AG04449 (cell line): ENCODE results near the gene LRRC8D.

Source experiments
- CTCF ChIA-PET: fragments of 350-600 bp; formaldehyde crosslinking; extraction: SDS; loops from one replicate; lab custom pipeline; 2021; ENCODE audit warnings: antibody characterized with exemption; lab: Yijun Ruan, JAX
- POLR2A ChIA-PET: fragments of 400-600, 350-600 bp; formaldehyde crosslinking; extraction: SDS; loops from one replicate; lab custom pipeline; 2020; ENCODE audit warnings: antibody characterized with exemption, inconsistent platforms; lab: Yijun Ruan, JAX
- DNase-seq: peaks from one replicate; pipeline ENCODE4 v3.0.0-alpha.2; 2010; ENCODE audit warnings: low read depth, low spot score
- H3K4me3 ChIP-seq: 2 replicates; pipeline ENCODE4 v1.5.1; 2011; ENCODE audit warnings: low read depth, mild to moderate bottlenecking, control low read depth, low read length
- TF ChIP-seq, protein P1 (sequence below): IDR thresholded peaks from one replicate; pipeline ENCODE4 v1.5.1; 2011; ENCODE audit warnings: mild to moderate bottlenecking, moderate library complexity, low read length, control low read depth, inconsistent platforms; ENCODE audit not compliant: insufficient read depth; ENCODE audit errors: missing control alignments

LRRC8D gene

DNA sequence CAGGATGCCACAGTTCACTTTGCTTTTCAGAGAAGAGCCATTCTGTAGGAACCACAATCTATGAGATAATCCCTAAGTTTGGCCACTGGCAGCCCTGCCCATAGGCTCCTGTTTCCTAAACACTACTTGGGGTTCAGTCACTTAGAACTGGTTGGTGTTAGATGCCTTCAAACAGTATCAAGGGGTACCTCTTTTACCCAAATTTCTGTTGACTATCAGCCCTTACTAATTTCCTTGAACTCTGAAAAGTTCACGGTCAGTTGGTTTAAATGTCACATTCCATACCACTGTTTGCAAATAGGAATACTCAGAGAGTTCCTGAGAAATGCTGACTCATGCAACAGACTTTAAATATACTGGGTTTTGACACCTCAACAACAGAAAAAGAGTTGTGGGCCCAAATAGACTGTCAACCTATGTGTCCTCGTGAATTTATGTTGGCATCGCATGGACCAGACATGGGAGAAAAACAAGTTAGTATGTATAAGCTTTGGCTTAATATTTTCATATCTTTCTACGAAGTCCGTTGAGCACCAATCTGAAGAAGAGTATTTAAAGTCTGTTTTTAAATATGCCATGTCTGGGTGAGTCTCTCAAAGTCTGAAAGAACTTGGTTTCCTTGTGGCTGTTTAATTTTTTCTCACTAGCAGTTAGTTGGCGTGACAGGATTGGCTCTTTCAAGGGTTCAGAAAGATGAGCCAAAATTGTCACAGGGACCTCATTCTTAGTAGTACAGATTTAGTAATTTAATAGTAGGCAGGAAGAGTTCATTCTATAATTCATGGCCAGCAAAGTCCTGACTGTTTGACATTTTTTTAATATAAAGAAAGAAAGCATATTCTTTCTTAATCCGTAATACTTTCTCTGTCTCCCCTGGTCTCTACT is 117.6 kb downstream of the LRRC8D start:
- no peak overlapping the region for H3K4me3 ChIP-seq
- ChIA-PET CTCF (no interaction called here), POLR2A (no interaction called here)
- TF ChIP-seq, protein P1, sequence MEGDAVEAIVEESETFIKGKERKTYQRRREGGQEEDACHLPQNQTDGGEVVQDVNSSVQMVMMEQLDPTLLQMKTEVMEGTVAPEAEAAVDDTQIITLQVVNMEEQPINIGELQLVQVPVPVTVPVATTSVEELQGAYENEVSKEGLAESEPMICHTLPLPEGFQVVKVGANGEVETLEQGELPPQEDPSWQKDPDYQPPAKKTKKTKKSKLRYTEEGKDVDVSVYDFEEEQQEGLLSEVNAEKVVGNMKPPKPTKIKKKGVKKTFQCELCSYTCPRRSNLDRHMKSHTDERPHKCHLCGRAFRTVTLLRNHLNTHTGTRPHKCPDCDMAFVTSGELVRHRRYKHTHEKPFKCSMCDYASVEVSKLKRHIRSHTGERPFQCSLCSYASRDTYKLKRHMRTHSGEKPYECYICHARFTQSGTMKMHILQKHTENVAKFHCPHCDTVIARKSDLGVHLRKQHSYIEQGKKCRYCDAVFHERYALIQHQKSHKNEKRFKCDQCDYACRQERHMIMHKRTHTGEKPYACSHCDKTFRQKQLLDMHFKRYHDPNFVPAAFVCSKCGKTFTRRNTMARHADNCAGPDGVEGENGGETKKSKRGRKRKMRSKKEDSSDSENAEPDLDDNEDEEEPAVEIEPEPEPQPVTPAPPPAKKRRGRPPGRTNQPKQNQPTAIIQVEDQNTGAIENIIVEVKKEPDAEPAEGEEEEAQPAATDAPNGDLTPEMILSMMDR: no peak
- DNase-seq: no peak

DNA sequence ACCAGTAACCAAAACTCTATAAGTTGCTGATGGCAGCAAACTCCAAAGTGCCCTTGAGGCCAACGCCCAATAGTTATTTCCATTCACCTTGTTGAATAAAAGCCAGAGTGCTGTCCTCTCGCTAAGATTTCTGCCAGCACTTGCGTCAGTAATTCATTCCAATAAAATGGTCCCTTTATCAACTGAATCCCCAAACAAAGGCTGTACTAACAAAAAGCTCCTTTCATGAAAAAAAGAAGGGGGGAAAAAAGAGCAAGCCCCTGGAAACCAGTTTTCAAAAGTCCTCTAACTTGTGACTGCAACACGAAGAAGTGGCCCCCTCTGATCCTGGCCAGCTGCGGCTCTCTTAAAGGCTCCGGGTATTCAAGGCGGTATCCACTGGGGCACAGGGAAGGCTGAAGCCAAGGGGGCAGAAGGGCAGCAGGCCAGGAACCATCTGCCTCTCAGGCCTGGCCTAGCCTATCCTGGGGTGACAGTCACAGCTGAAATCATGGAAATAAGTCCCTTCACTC is 118.3 kb downstream of the LRRC8D start:
- TF ChIP-seq, protein P1: no peak
- CTCF ChIA-PET: no interaction called here
- POLR2A ChIA-PET: no interaction called here
- H3K4me3 ChIP-seq: no peak overlapping the region
- no peak for DNase-seq

DNA sequence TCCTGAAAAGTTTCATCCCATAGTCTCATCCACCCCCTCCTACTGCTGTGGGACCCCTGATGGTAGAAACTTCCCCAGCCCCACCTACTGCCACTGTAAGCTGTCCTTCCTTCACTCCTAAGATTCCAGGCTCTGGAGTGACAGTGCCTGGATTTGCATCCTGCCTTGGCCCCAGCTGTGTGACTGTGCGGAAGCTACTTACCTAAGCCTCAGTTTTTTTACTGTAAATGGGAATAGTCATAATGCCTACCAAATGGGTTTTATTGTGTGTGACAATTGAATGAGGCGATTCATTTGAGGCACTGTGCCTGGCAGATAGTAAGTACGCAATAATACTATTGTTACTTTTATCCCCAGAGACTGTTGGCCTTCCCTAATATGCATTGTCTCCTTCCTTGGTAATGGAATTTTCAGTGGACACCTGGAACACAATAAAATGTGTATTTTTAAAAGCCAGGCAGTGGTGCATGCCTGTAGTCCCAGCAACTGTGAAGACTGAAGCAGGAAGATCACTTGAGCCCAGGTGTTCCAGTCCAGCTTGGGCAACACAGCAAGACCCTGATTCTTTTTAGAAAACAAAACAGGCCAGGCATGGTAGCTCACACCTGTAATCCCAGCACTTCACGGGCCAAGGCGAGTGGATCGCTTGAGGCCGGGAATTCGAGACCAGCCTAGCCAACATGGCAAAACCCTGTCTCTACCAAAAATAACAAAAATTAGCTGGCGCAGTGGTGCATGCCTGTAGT is 119.0 kb downstream of the LRRC8D start:
- ChIA-PET POLR2A (no interaction called here), CTCF (interaction anchor here (1.2 kb wide), 1 partner anchor 20 kb away, joined by 3 read pairs; no protein-coding TSS in a partner anchor)
- no peak for DNase-seq
- TF ChIP-seq, protein P1: no peak
- no peak overlapping the region for H3K4me3 ChIP-seq

DNA sequence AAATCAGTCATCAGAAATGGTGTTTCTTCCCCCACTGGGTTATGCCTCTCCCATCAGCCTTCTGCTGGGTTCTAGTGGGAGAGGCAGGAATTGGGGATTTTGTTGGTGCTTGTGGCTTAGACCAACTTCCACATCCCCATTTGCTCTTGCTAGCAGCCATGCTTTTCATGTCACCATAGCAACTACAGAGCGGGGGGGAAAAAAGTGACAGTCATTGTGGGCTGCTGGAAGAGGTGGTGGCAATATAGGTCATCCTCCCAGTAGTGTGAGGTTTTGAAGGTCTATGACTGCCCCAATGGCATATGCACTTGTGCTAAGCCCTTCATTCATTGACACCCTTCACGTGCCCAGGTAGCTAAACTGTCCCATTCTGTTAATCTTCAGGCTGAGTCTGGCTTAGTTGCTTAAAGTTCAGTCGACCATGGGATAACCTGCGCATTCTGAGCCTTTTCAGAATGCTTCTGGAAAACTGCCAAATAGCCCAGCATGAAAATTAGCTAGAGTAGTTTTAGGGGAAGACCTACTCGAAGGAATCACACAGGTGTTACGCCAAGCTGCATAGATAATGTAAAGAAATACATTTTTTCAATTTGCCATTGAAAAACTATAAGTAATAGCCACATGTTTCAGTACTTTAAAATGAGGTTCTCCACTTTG is 120.4 kb downstream of the LRRC8D start:
- no peak overlapping the region for H3K4me3 ChIP-seq
- ChIA-PET CTCF (no interaction called here), POLR2A (no interaction called here)
- TF ChIP-seq, protein P1: no peak
- no peak for DNase-seq

DNA sequence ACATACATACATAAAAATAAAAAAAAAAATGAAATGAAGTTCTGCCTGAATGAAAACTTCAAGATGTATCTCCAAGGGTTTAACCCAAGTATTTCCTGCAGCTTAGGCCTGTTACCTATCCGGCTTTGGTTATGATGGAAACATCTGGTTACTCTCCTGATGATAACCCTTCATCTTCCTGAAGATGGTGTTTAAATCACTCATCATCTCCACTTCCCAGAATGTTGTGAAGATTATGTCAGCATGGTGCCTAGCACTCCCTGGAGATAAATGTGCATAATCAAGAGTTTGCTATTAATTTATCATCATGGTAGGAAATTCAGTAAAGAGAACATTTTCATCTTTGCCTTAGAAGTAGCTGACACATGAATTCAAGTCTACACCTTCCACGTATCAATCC is 121.2 kb downstream of the LRRC8D start:
- POLR2A ChIA-PET: no interaction called here
- H3K4me3 ChIP-seq: no peak overlapping the region
- TF ChIP-seq, protein P1: no peak
- no peak for DNase-seq
- CTCF ChIA-PET: no interaction called here
